KMS-11 (cell line): ENCODE data around the gene IPO8.
A peak's percentile ranks its signal among the peaks of the same experiment; 100 is the strongest.

Experiments
- H2AFZ ChIP-seq: fragments of 200-600 bp; sonication (generic); 2 replicates; pipeline ENCODE4 v1.6.1; 2016; ENCODE audit warnings: antibody characterized with exemption, mixed run types, low read depth
- H3K27ac ChIP-seq: fragments of 200-600 bp; sonication (generic); 2 replicates; pipeline ENCODE4 v1.6.1; 2016; ENCODE audit warnings: mild to moderate bottlenecking, mixed run types
- H3K27me3 ChIP-seq: fragments of 200-600 bp; sonication (generic); 2 replicates; pipeline ENCODE4 v1.6.1; 2017; ENCODE audit warnings: mild to moderate bottlenecking, low read depth, mixed run types, moderate library complexity; ENCODE audit not compliant: insufficient read depth
- H3K36me3 ChIP-seq: fragments of 200-600 bp; sonication (generic); 2 replicates; pipeline ENCODE4 v1.6.1; 2017; ENCODE audit warnings: mild to moderate bottlenecking, mixed run types; ENCODE audit not compliant: insufficient read depth
- H3K4me1 ChIP-seq: fragments of 200-600 bp; sonication (generic); 2 replicates; pipeline ENCODE4 v1.6.1; 2016; ENCODE audit warnings: mild to moderate bottlenecking, low read depth, mixed run types; ENCODE audit not compliant: poor library complexity, severe bottlenecking
- H3K4me2 ChIP-seq: fragments of 200-600 bp; sonication (generic); 2 replicates; pipeline ENCODE4 v1.7.0; 2016; ENCODE audit warnings: mild to moderate bottlenecking, mixed run types
- H3K4me3 ChIP-seq: fragments of 200-600 bp; sonication (generic); IDR thresholded peaks from 2 replicates; pipeline ENCODE4 v1.6.1; 2017; ENCODE audit warnings: low read depth, low read length, mixed read lengths; ENCODE audit not compliant: insufficient read depth
- H3K79me2 ChIP-seq: fragments of 200-600 bp; sonication (generic); 2 replicates; pipeline ENCODE4 v1.6.1; 2016; ENCODE audit warnings: low read depth, mixed run types; ENCODE audit not compliant: insufficient read depth
- H3K9ac ChIP-seq: fragments of 200-600 bp; sonication (generic); 2 replicates; pipeline ENCODE4 v1.6.1; 2016; ENCODE audit warnings: mild to moderate bottlenecking, mixed run types
- H4K20me1 ChIP-seq: fragments of 200-600 bp; sonication (generic); 2 replicates; pipeline ENCODE4 v1.6.1; 2016; ENCODE audit warnings: mild to moderate bottlenecking, mixed run types; ENCODE audit not compliant: insufficient read depth
- TF ChIP-seq, protein P1 (sequence below): fragments of 200-600 bp; sonication (generic); conservative IDR thresholded peaks from 2 replicates; pipeline ENCODE4 v1.6.1; 2017; ENCODE audit warnings: low read depth, mild to moderate bottlenecking, antibody characterized with exemption, low read length, moderate library complexity, mixed read lengths

Gene IPO8

DNA sequence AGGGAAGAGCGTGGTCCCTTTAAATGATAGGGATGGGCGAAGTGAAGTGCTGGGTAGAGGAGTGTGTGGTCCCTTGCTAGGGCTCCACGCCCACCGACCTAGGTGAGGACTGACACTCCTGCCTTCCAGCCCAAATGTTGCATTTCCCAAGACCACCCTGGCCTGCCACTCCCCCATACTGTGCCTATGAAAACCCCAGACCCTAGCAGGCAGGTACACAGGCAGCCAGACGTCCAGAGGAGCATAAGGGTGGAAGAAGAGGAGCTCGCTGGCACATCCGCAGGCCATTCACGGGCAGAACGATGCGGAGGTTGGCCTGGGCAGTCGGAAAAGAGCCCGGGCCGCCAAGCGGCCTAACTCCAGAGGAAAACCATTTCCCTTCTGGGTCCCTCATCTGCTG lies 817 bp upstream of the IPO8 start:
- H4K20me1 ChIP-seq: no peaks in the 10 kb centered on the region
- peaks cover 34% of the 10 kb centered on the region for H3K4me1 ChIP-seq
- no peak overlapping the region for H3K27ac ChIP-seq
- peak overlapping the region; percentile 87 for H3K4me2 ChIP-seq
- peak overlapping the region; percentile 92 for H2AFZ ChIP-seq
- no peak overlapping the region for H3K4me3 ChIP-seq
- TF ChIP-seq, protein P1, sequence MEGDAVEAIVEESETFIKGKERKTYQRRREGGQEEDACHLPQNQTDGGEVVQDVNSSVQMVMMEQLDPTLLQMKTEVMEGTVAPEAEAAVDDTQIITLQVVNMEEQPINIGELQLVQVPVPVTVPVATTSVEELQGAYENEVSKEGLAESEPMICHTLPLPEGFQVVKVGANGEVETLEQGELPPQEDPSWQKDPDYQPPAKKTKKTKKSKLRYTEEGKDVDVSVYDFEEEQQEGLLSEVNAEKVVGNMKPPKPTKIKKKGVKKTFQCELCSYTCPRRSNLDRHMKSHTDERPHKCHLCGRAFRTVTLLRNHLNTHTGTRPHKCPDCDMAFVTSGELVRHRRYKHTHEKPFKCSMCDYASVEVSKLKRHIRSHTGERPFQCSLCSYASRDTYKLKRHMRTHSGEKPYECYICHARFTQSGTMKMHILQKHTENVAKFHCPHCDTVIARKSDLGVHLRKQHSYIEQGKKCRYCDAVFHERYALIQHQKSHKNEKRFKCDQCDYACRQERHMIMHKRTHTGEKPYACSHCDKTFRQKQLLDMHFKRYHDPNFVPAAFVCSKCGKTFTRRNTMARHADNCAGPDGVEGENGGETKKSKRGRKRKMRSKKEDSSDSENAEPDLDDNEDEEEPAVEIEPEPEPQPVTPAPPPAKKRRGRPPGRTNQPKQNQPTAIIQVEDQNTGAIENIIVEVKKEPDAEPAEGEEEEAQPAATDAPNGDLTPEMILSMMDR: no peak
- no peaks in the 10 kb centered on the region for H3K36me3 ChIP-seq
- H3K9ac ChIP-seq: no peak overlapping the region; the same call in 1 of the 2 replicates
- peaks cover 36% of the 10 kb centered on the region for H3K79me2 ChIP-seq
- no peaks in the 10 kb centered on the region for H3K27me3 ChIP-seq

DNA sequence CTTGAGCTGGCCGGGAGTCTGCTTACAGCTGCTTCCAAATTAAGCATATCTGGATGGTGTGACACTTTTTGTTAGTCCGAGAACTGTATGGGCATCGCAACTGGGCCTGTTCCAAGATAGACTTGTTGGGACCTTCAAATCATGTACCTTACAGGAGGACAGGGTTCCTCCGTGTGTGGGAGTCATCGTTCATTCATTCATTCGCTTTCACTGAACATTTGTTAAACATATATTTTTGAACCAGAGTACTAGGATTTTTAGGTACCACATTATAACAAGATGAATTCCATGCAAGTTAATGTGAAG lies 387 bp upstream of the IPO8 start:
- H3K4me2 ChIP-seq: peak overlapping the region; percentile 87
- no peak overlapping the region for H3K4me3 ChIP-seq
- H3K27me3 ChIP-seq: no peaks in the 10 kb centered on the region
- peak overlapping the region; percentile 78 for H3K9ac ChIP-seq
- H3K4me1 ChIP-seq: peaks cover 34% of the 10 kb centered on the region
- H3K36me3 ChIP-seq: no peaks in the 10 kb centered on the region
- H2AFZ ChIP-seq: peak overlapping the region; percentile 92
- TF ChIP-seq, protein P1: no peak
- H4K20me1 ChIP-seq: no peaks in the 10 kb centered on the region
- H3K79me2 ChIP-seq: peaks cover 40% of the 10 kb centered on the region
- H3K27ac ChIP-seq: peak overlapping the region; percentile 30

DNA sequence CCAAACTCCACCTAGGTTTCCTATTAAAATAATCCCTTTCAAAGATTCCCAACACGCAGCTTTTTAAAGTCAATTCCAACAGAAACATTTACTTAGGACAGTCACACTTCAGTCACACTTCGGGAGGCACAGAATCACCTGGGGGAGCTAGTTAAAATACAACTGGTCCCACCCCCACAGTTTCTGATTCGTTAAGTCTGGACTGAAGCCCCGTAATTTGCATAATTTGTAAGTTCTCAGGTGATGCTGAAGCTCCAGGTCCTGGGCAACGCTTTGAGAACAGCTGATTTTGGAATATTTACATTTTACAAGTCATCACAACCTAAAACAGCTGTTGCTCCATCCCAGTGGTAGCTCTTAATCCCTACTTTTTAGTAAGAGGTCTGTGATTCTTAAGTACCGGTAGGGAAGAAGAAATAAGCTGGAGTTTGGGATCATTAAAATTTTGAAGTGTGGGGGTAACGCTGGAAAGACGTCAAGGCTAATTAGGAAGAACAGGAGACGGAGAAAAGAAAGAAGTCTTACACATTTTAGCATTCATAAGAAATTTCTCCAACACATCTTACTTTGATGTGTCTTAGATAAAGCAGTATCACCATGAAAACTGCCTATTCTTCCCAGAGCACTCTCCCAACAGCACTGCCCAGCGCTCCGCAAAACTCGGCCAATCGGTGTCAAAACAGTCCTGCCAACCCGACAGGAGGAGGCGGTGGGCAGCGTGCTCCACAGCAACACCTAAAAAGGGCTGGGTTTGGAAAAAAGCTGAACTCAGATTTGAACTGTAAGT lies 1.1 kb downstream of the IPO8 start:
- Histone ChIP-seq H3K4me2 (peak overlapping the region; percentile 87), H3K27ac (peak overlapping the region; percentile 30; the same call in 1 of the 2 replicates), H3K4me1 (peaks cover 34% of the 10 kb centered on the region), H3K27me3 (no peaks in the 10 kb centered on the region), H2AFZ (peak overlapping the region; percentile 92), H3K79me2 (peaks cover 52% of the 10 kb centered on the region), H3K9ac (peak overlapping the region; percentile 78), H3K4me3 (peak overlapping the region; percentile 44), H3K36me3 (no peaks in the 10 kb centered on the region), H4K20me1 (no peaks in the 10 kb centered on the region)
- TF ChIP-seq, protein P1: no peak

DNA sequence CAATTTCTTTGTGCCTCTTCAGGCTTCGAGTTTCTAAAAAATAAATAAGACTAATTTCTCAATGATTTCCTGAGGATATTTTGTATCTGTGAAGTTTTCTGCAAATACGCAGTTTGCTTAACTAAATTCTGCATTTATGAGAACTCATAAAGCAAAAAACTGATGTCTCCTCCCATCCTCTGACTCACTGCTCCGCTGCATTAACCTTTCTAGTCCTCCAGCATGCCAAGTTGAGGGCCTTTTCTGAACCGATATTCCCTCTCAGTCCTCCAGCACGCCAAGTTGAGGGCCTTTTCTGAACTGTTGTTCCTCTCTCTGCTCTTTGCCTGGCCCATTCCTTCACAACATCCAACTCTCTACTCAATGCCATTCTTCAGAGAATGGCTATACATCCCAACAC lies 3.2 kb downstream of the IPO8 start:
- H3K36me3 ChIP-seq: peaks cover 4% of the 10 kb centered on the region; the same call in 1 of the 2 replicates
- no peaks in the 10 kb centered on the region for H3K27me3 ChIP-seq
- H4K20me1 ChIP-seq: no peaks in the 10 kb centered on the region
- H3K4me1 ChIP-seq: peaks cover 36% of the 10 kb centered on the region
- TF ChIP-seq, protein P1: no peak
- H2AFZ ChIP-seq: no peak overlapping the region
- H3K79me2 ChIP-seq: peaks cover 55% of the 10 kb centered on the region
- no peak overlapping the region for H3K4me3 ChIP-seq
- H3K27ac ChIP-seq: no peak overlapping the region
- H3K4me2 ChIP-seq: no peak overlapping the region
- no peak overlapping the region for H3K9ac ChIP-seq
